Ovary (tissue), 9 donors: ENCODE results near the gene CCDC88B. TPM values are rescaled to one million over a fixed set of nuclear protein-coding genes. Genes with fewer than 3 reads are reported as not detected.

Experiments
- DNase-seq, 5 donors: peaks; one replicate each; pipeline ENCODE4 v3.0.0-alpha.2; 2019 to 2020
- H3K27ac ChIP-seq, 2 donors: fragments of 200-600 bp; one replicate each; pipeline versions ENCODE4 v1.5.1 to v1.8.0; 2019 to 2022
- H3K27me3 ChIP-seq: fragments of 200-600 bp; one replicate; pipeline ENCODE4 v1.8.0; 2022
- H3K36me3 ChIP-seq: fragments of 200-600 bp; sonication (generic); one replicate; pipeline ENCODE4 v1.5.1; 2019
- H3K4me1 ChIP-seq: one replicate; pipeline ENCODE4 v1.8.1; 2013; ENCODE audit warnings: mild to moderate bottlenecking, moderate library complexity; ENCODE audit not compliant: insufficient read depth
- H3K4me3 ChIP-seq: fragments of 200-600 bp; sonication (generic); one replicate; pipeline ENCODE4 v1.5.1; 2017
- H3K9me3 ChIP-seq, 2 donors: fragments of 200-600 bp in 1 of 2; sonication (generic) in 1 of 2; one replicate each; pipeline versions ENCODE4 v1.5.1 to v1.8.1; 2013 to 2019; ENCODE audit warnings: mild to moderate bottlenecking in 1 of 2, moderate library complexity in 1 of 2
- CTCF ChIP-seq, 3 donors: fragments of 450-650 bp in 2 of 3; fragments of 200-600 bp in 1 of 3; IDR thresholded peaks; one replicate each; pipeline versions ENCODE4 v1.5.1 to v1.8.0; 2016 to 2022; ENCODE audit warnings: antibody characterized with exemption in 3 of 3, mild to moderate bottlenecking in 1 of 3
- EP300 ChIP-seq: sonication (generic); formaldehyde crosslinking; IDR thresholded peaks from one replicate; pipeline ENCODE4 v1.6.1; 2017; ENCODE audit warnings: antibody characterized with exemption
- POLR2A ChIP-seq: fragments of 450-650 bp; IDR thresholded peaks from one replicate; pipeline ENCODE4 v1.6.1; 2017; ENCODE audit warnings: antibody characterized with exemption, mild to moderate bottlenecking, moderate library complexity
- WGBS, 3 donors: extraction: QIAGEN DNeasy Blood & Tissue Kit in 1 of 3; methylation state at CpG; one replicate each; pipeline versions ENCODE4 v1.1.5 to v1.1.7; 2013 to 2017; 5-methylcytosine and 5-hydroxymethylcytosine counted together
- intact Hi-C, 4 donors: fragments of 100-400 bp; cut with DNase I; formaldehyde crosslinking; loops; one replicate each; pipeline versions ENCODE4 v1.11.0 to v1.15.1; 2022 to 2023
- polyA plus RNA-seq, 2 donors: library from polyadenylated mRNA; stranded (reverse); fragments of 200-250 nt in 1 of 2; fragments of 350-450 nt in 1 of 2; fragmentation: Illumina TruSeq in 1 of 2; extraction: RNeasy Lipid Tissue Mini Kit (QIAGEN cat#74804) in 1 of 2; gene quantifications; one replicate each; pipeline ENCODE4 v1.2.3, GENCODE V29; 2013 to 2014
- total RNA-seq, 7 donors: library from RNA; depleted of rRNA in 2 of 7; stranded (reverse); fragments of >200 nt in 2 of 7; fragmentation: NEBNext Ultra II Directional in 3 of 7; extraction: Animal tissue kit (Norgen Biotek cat#: 25700) in 3 of 7; gene quantifications; one replicate each; pipeline versions ENCODE4 v1.1.0 to v1.2.4, GENCODE V29; 2016 to 2023
- donor health status: DM: no; HTN: no; CAD: no; lungs with moderate emphysema.
- donor health status: DM: no; HTN: no; CAD: no.
- donor health status: Bipolar disorder and iron deficiency.
- donor health status: DM: yes; HTN: yes; CAD: no.
- donor health status: DM: no; HTN: no; CAD: no.
- donor health status: DM: yes; HTN: yes; CAD: no.

CCDC88B gene
- total and polyA plus RNA-seq, 9 donors = 0.95 to 7.5 (median 3.5) TPM

GRCh38 chr11:64296236-64296635 lies 43.8 kb upstream of the CCDC88B start:
- Histone ChIP-seq H3K27me3 (peaks cover 8% of the 10 kb centered on the region), H3K9me3 (no peaks in the 10 kb centered on the region), H3K27ac (no peak overlapping the region), H3K4me3 (no peak overlapping the region), H3K4me1 (peaks cover 10% of the 10 kb centered on the region), H3K36me3 (no peaks in the 10 kb centered on the region)
- intact Hi-C loops = loop anchor here in 1 of 4 donors (10.0 kb wide), 1 partner anchor 291 kb away; no protein-coding TSS in a partner anchor
- 27 to 33% (median 29%) methylated on average over 1 of the region's 1 CpG for WGBS, 3 donors
- TF ChIP-seq CTCF (IDR thresholded peaks at IDR 0.05) (no peak), EP300 (no peak), POLR2A (no peak)
- DNase-seq = no peak

DNA sequence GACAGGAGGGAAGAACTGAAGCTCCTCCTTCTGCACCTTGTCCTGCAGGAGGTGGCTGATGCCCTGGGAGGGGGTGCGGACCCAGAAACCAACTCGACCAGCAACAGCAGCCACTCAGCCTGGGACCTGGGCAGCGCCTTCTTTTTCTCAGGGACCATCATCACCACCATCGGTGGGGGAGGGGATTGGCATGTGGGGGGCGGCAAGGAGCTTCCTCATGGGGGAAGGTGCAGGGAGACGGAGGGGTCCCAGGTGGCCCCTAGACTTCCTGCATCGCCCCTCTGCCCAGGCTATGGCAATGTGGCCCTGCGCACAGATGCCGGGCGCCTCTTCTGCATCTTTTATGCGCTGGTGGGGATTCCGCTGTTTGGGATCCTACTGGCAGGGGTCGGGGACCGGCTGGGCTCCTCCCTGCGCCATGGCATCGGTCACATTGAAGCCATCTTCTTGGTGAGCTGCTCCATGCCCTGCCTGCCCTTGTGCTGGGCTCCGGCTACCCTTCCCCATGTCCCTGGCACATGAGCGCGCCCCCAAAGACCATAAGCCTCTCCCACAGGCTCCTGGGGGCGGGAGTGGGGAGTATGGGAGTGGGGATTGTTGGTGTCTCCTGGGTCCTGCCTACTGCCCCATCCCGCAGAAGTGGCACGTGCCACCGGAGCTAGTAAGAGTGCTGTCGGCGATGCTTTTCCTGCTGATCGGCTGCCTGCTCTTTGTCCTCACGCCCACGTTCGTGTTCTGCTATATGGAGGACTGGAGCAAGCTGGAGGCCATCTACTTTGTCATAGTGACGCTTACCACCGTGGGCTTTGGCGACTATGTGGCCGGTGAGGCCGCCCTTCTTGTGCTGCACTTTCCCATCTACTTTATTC lies 42.9 kb upstream of the CCDC88B start:
- TF ChIP-seq EP300 = no peak
- no peak for TF ChIP-seq POLR2A
- TF ChIP-seq CTCF (IDR thresholded peaks at IDR 0.05) = no peak
- peak in 1 of 5 donors; percentile 14 for DNase-seq
- Histone ChIP-seq H3K9me3 (no peaks in the 10 kb centered on the region), H3K4me1 (peaks cover 6% of the 10 kb centered on the region), H3K27ac (no peak overlapping the region), H3K4me3 (no peak overlapping the region), H3K36me3 (no peaks in the 10 kb centered on the region), H3K27me3 (peaks cover 10% of the 10 kb centered on the region)
- 20 to 21% (median 20%) methylated on average over 33 to 34 of the region's 34 CpGs for WGBS, 3 donors
- intact Hi-C loops = loop anchor here in 1 of 4 donors (10.0 kb wide), 1 partner anchor 292 kb away; no protein-coding TSS in a partner anchor

- no peak overlapping the region for H3K27ac ChIP-seq
- DNase-seq = peak in 1 of 5 donors; percentile 27
- no peak overlapping the region for H3K4me3 ChIP-seq
- peaks cover 4% of the 10 kb centered on the region for H3K4me1 ChIP-seq
- WGBS, 3 donors = 56 to 63% (median 58%) methylated on average over 18 of the region's 18 CpGs
- TF ChIP-seq POLR2A (no peak), CTCF (IDR thresholded peaks at IDR 0.05) (no peak), EP300 (no peak)
- no peaks in the 10 kb centered on the region for H3K9me3 ChIP-seq
- no peaks in the 10 kb centered on the region for H3K36me3 ChIP-seq
- intact Hi-C loops = loop anchor here in 1 of 4 donors (10.0 kb wide), 1 partner anchor 293 kb away; no protein-coding TSS in a partner anchor
- peaks cover 10% of the 10 kb centered on the region for H3K27me3 ChIP-seq
Measured at GRCh38 chr11:64297699-64298358, 42.2 kb upstream of the CCDC88B start.

GRCh38 chr11:64298966-64299846 lies 40.8 kb upstream of the CCDC88B start:
- 4 to 6% (median 5%) methylated on average over 32 to 60 of the region's 60 CpGs for WGBS, 3 donors
- peaks cover 10% of the 10 kb centered on the region for H3K27me3 ChIP-seq
- H3K4me3 ChIP-seq = no peak overlapping the region
- no peak overlapping the region for H3K27ac ChIP-seq
- H3K9me3 ChIP-seq = no peaks in the 10 kb centered on the region
- H3K4me1 ChIP-seq = peaks cover 4% of the 10 kb centered on the region
- DNase-seq = peak; percentile 58 to 78 (median 67)
- H3K36me3 ChIP-seq = no peaks in the 10 kb centered on the region
- TF ChIP-seq POLR2A (no peak), CTCF (IDR thresholded peaks at IDR 0.05) (no peak), EP300 (no peak)
- intact Hi-C loops = loop anchor here in 1 of 4 donors (10.0 kb wide), 1 partner anchor 294 kb away; no protein-coding TSS in a partner anchor
